GM18519 (cell line): ENCODE measurements around the gene CACNA2D2.
"Not testable (repeated sequence)": the region's sequence is repeated elsewhere in the genome, so short reads cannot be mapped to it uniquely, and the experiment has no call there.

Experiments
- ATAC-seq: cut with Tn5 transposase; IDR thresholded peaks from one replicate; pipeline ENCODE4 v1.9.1; 2021; ENCODE audit warnings: mild to moderate bottlenecking, moderate library complexity; ENCODE audit not compliant: unreplicated experiment, low FRiP score

The CACNA2D2 gene

GRCh38 chr3:50530001-50530970 is 26.9 kb upstream of the CACNA2D2 start:
- ATAC-seq: no peak

- no peak for ATAC-seq
Observed at GRCh38 chr3:50525987-50526386, 22.6 kb upstream of the CACNA2D2 start.

- no peak for ATAC-seq
Observed at GRCh38 chr3:50525191-50525910, 21.9 kb upstream of the CACNA2D2 start.

- ATAC-seq: no peak
Observed at GRCh38 chr3:50524746-50525145, 21.3 kb upstream of the CACNA2D2 start.

- no peak for ATAC-seq
Observed at GRCh38 chr3:50523279-50523811, 19.9 kb upstream of the CACNA2D2 start.

- ATAC-seq: no peak
Observed at GRCh38 chr3:50521572-50521971, 18.1 kb upstream of the CACNA2D2 start.

GRCh38 chr3:50520849-50521248 is 17.4 kb upstream of the CACNA2D2 start:
- ATAC-seq: no peak

GRCh38 chr3:50519471-50520089 is 16.1 kb upstream of the CACNA2D2 start:
- ATAC-seq: no peak

- ATAC-seq: no peak
Observed at GRCh38 chr3:50518436-50518835, 15.0 kb upstream of the CACNA2D2 start.

- ATAC-seq: no peak
Observed at GRCh38 chr3:50517721-50518206, 14.3 kb upstream of the CACNA2D2 start.

- no peak for ATAC-seq
Observed at GRCh38 chr3:50516440-50516871, 13.0 kb upstream of the CACNA2D2 start.

- ATAC-seq: no peak
Observed at GRCh38 chr3:50515565-50516439, 12.4 kb upstream of the CACNA2D2 start.

- ATAC-seq: not testable (repeated sequence)
Observed at GRCh38 chr3:50512908-50513307, 9.5 kb upstream of the CACNA2D2 start.

GRCh38 chr3:50512131-50512530 is 8.7 kb upstream of the CACNA2D2 start:
- no peak for ATAC-seq

- ATAC-seq: no peak
Observed at GRCh38 chr3:50510325-50510724, 6.9 kb upstream of the CACNA2D2 start.

GRCh38 chr3:50509715-50510114 is 6.3 kb upstream of the CACNA2D2 start:
- no peak for ATAC-seq

GRCh38 chr3:50508821-50509220 is 5.4 kb upstream of the CACNA2D2 start:
- no peak for ATAC-seq

- no peak for ATAC-seq
Observed at GRCh38 chr3:50506169-50506568, 2.7 kb upstream of the CACNA2D2 start.

GRCh38 chr3:50504681-50505080 is 1.2 kb upstream of the CACNA2D2 start:
- no peak for ATAC-seq
